Esophagus muscularis mucosa (tissue), 4 donors: ENCODE measurements around the gene COG2. TPM values are rescaled to one million over a fixed set of nuclear protein-coding genes. Genes with fewer than 3 reads are reported as not detected.

Experiments
- DNase-seq: peaks from one replicate; pipeline ENCODE4 v3.0.0-alpha.2; 2017; ENCODE audit errors: extremely low spot score
- H3K27ac ChIP-seq, 4 donors: fragments of 200-600 bp; sonication (generic); replicated peaks in 1 of 4; 1 replicate in 3 of 4; 2 replicates in 1 of 4; pipeline ENCODE4 v1.5.1; 2016 to 2019; ENCODE audit warnings: mild to moderate bottlenecking in 1 of 4
- H3K27me3 ChIP-seq, 4 donors: fragments of 200-600 bp; sonication (generic); one replicate each; pipeline versions ENCODE4 v1.5.1 to v1.6.0; 2016 to 2019
- H3K36me3 ChIP-seq, 4 donors: fragments of 200-600 bp; sonication (generic); one replicate each; pipeline ENCODE4 v1.5.1; 2016 to 2019
- H3K4me1 ChIP-seq, 4 donors: fragments of 200-600 bp; sonication (generic); one replicate each; pipeline ENCODE4 v1.5.1; 2016 to 2019
- H3K4me3 ChIP-seq, 4 donors: fragments of 200-600 bp; sonication (generic); 1 replicate in 2 of 4; 2 replicates in 2 of 4; pipeline ENCODE4 v1.5.1; 2016 to 2019; ENCODE audit warnings: mild to moderate bottlenecking in 4 of 4, moderate library complexity in 1 of 4
- H3K9me3 ChIP-seq, 4 donors: fragments of 200-600 bp; sonication (generic); 1 replicate in 3 of 4; 2 replicates in 1 of 4; pipeline ENCODE4 v1.5.1; 2016 to 2019
- CTCF ChIP-seq, 3 experiments: fragments of 200-600 bp in 2 of 3; fragments of 450-650 bp in 1 of 3; sonication (generic) in 2 of 3; IDR thresholded peaks; one replicate each; pipeline ENCODE4 v1.5.1; 2017 to 2019; ENCODE audit warnings: antibody characterized with exemption in 3 of 3, mild to moderate bottlenecking in 2 of 3, moderate library complexity in 1 of 3
- EP300 ChIP-seq: sonication (generic); formaldehyde crosslinking; IDR thresholded peaks from one replicate; pipeline ENCODE4 v1.6.1; 2017; ENCODE audit warnings: antibody characterized with exemption
- POLR2A ChIP-seq: fragments of 450-650 bp; IDR thresholded peaks from one replicate; pipeline ENCODE4 v1.6.1; 2017; ENCODE audit warnings: antibody characterized with exemption, moderate library complexity, mild to moderate bottlenecking, low read depth
- POLR2AphosphoS5 ChIP-seq, 2 donors: sonication (generic); formaldehyde crosslinking; IDR thresholded peaks; one replicate each; pipeline ENCODE4 v1.6.1; 2017; ENCODE audit warnings: antibody characterized with exemption in 2 of 2
- WGBS: methylation state at CpG from one replicate; pipeline ENCODE4 v1.1.5; 2018; 5-methylcytosine and 5-hydroxymethylcytosine counted together
- intact Hi-C: fragments of 100-400 bp; cut with DNase I; formaldehyde crosslinking; loops from one replicate; pipeline ENCODE4 v1.15.1; 2023
- total RNA-seq, 4 donors: library from RNA; depleted of rRNA; stranded (reverse); fragments of >200 nt; gene quantifications; one replicate each; pipeline versions ENCODE4 v1.1.0 to v1.2.1, GENCODE V29; 2016

Gene COG2
- total RNA-seq, 4 donors from 2014 or later, result 20.9 to 23.9 (median 22.5) TPM

GRCh38 chr1:230632273-230632873 is 9.9 kb upstream of the COG2 start:
- no peak overlapping the region for H3K27ac ChIP-seq
- no peak for DNase-seq
- no peak overlapping the region for H3K4me3 ChIP-seq
- no peaks in the 10 kb centered on the region for H3K4me1 ChIP-seq
- H3K36me3 ChIP-seq, result no peaks in the 10 kb centered on the region
- peaks cover 0 to 22% (median 0%) of the 10 kb centered on the region in 4 donors for H3K27me3 ChIP-seq
- H3K9me3 ChIP-seq, result no peaks in the 10 kb centered on the region
- TF ChIP-seq POLR2AphosphoS5 (IDR thresholded peaks at IDR 0.05) (no peak), POLR2A (no peak), CTCF (IDR thresholded peaks at IDR 0.05) (no peak)
- intact Hi-C loops, result no loop called here
- 74% methylated on average over 4 of the region's 4 CpGs for WGBS

- intact Hi-C loops, result no loop called here
- 39% methylated on average over 2 of the region's 2 CpGs for WGBS
- no peak for TF ChIP-seq CTCF (IDR thresholded peaks at IDR 0.05)
- no peak for TF ChIP-seq EP300
- TF ChIP-seq POLR2A, result no peak
- TF ChIP-seq POLR2AphosphoS5 (IDR thresholded peaks at IDR 0.05), result no peak
These were observed 8.8 kb upstream of the COG2 start for GRCh38 chr1:230633469-230633868.

DNA sequence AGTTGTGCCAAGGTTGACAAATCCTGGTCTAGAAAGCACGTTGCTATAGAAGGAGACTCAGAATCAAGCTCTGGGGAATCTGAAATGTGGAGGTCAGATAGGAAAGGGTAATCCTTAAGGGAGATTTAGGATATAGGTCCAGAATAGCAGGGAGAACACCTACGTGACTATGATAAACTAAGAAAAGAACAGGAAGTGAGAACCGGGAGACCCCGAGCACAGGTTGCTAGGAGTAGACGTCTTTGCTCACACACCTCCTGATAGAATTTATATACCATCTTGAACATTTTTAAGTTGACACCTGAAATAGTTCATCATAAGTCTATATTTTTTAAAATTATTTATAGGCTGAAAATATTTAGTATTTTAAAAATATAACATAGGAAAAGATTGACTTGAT is 7.9 kb upstream of the COG2 start:
- Histone ChIP-seq H3K36me3 (no peaks in the 10 kb centered on the region), H3K27me3 (peaks cover 0 to 40% (median 0%) of the 10 kb centered on the region in 4 donors), H3K4me3 (no peak overlapping the region), H3K27ac (no peak overlapping the region), H3K4me1 (no peaks in the 10 kb centered on the region), H3K9me3 (no peaks in the 10 kb centered on the region)
- no peak for DNase-seq
- intact Hi-C loops, result no loop called here
- 54% methylated on average over 5 of the region's 5 CpGs for WGBS
- TF ChIP-seq EP300, result no peak
- TF ChIP-seq POLR2AphosphoS5 (IDR thresholded peaks at IDR 0.05), result no peak
- no peak for TF ChIP-seq CTCF (IDR thresholded peaks at IDR 0.05)
- no peak for TF ChIP-seq POLR2A

More at GRCh38 chr1:230633469-230633868, 8.8 kb upstream of the COG2 start:
- no peaks in the 10 kb centered on the region for H3K4me1 ChIP-seq
- no peak overlapping the region for H3K27ac ChIP-seq
- H3K36me3 ChIP-seq, result no peaks in the 10 kb centered on the region
- peaks cover 0 to 33% (median 0%) of the 10 kb centered on the region in 4 donors for H3K27me3 ChIP-seq
- no peak for DNase-seq
- H3K9me3 ChIP-seq, result no peaks in the 10 kb centered on the region
- no peak overlapping the region for H3K4me3 ChIP-seq

- H3K4me3 ChIP-seq, result no peak overlapping the region
- intact Hi-C loops, result no loop called here
These were observed 5.6 kb upstream of the COG2 start for GRCh38 chr1:230636575-230637148.

More at GRCh38 chr1:230636575-230637148, 5.6 kb upstream of the COG2 start:
- TF ChIP-seq POLR2A (no peak), EP300 (no peak), POLR2AphosphoS5 (IDR thresholded peaks at IDR 0.05) (no peak), CTCF (IDR thresholded peaks at IDR 0.05) (no peak)
- peaks cover 0 to under 1% (median 0%) of the 10 kb centered on the region in 4 donors for H3K4me1 ChIP-seq
- H3K36me3 ChIP-seq, result no peaks in the 10 kb centered on the region
- H3K27ac ChIP-seq, result no peak overlapping the region
- WGBS, result 72% methylated on average over 7 of the region's 7 CpGs
- H3K9me3 ChIP-seq, result no peaks in the 10 kb centered on the region
- no peak for DNase-seq
- peaks cover 0 to 36% (median 0%) of the 10 kb centered on the region in 4 donors for H3K27me3 ChIP-seq
